H1 (cell line): ENCODE results near the gene ERP29. TPM values are rescaled to one million over a fixed set of nuclear protein-coding genes. Genes with fewer than 3 reads are reported as not detected.

Experiments
- CTCF ChIA-PET: fragments of 300-600 bp; sonication (Branson Sonifier 250); formaldehyde crosslinking; loops from one replicate; lab custom pipeline; 2021; ENCODE audit not compliant: partially characterized antibody; lab: Charles Lee
- POLR2A ChIA-PET: fragments of 300-600 bp; sonication (Branson Sonifier 250); formaldehyde crosslinking; loops from one replicate; lab custom pipeline; 2021; ENCODE audit warnings: inconsistent platforms; ENCODE audit not compliant: partially characterized antibody; lab: Charles Lee
- DNase-seq, 2 experiments: peaks; one replicate each; pipeline versions ENCODE4 v3.0.0 to v3.0.0-alpha.2; 2010 to 2022; ENCODE audit warnings: low spot score in 2 of 2, low read depth in 1 of 2, mixed read lengths in 1 of 2
- FAIRE-seq: peaks from 2 replicates; lab custom pipeline; 2011; peaks lifted over from hg19 to GRCh38; lab: Jason Lieb, UNC
- H2AFZ ChIP-seq: 2 replicates; pipeline ENCODE4 v1.8.1; 2012; ENCODE audit warnings: low read length, inconsistent platforms
- H2AK5ac ChIP-seq: 2 replicates; pipeline ENCODE4 v1.6.1; 2013; ENCODE audit warnings: low read depth, low read length
- H2BK120ac ChIP-seq: replicated peaks from 2 replicates; pipeline ENCODE3; 2013; ENCODE audit warnings: low read depth, low read length, inconsistent platforms
- H2BK12ac ChIP-seq: 2 replicates; pipeline ENCODE4 v1.6.1; 2013; ENCODE audit warnings: low read depth, low read length
- H2BK15ac ChIP-seq: 2 replicates; pipeline ENCODE4 v1.6.1; 2013; ENCODE audit warnings: low read length
- H2BK20ac ChIP-seq: 2 replicates; pipeline ENCODE4 v1.6.1; 2013; ENCODE audit warnings: low read length
- H2BK5ac ChIP-seq: 2 replicates; pipeline ENCODE4 v1.6.1; 2013; ENCODE audit warnings: low read depth, low read length
- H3K14ac ChIP-seq: 2 replicates; pipeline ENCODE4 v1.6.1; 2013; ENCODE audit warnings: inconsistent platforms; ENCODE audit not compliant: insufficient read length
- H3K18ac ChIP-seq: 2 replicates; pipeline ENCODE4 v1.6.1; 2013; ENCODE audit warnings: low read length; ENCODE audit errors: extremely low read depth
- H3K23ac ChIP-seq: 2 replicates; pipeline ENCODE4 v1.6.1; 2013; ENCODE audit warnings: inconsistent platforms; ENCODE audit not compliant: insufficient read length
- H3K23me2 ChIP-seq: 2 replicates; pipeline ENCODE4 v1.6.1; 2013; ENCODE audit warnings: low read depth, low read length
- H3K27ac ChIP-seq: 2 replicates; pipeline ENCODE4 v1.6.1; 2011; ENCODE audit warnings: low read depth, low read length, inconsistent platforms
- H3K27me3 ChIP-seq, 4 experiments: replicated peaks in 1 of 4; 1 replicate in 1 of 4; 2 replicates in 3 of 4; pipeline versions ENCODE4 v1.6.1 to v1.8.1; 2011 to 2013; ENCODE audit warnings: low read length in 3 of 4, mild to moderate bottlenecking in 3 of 4, inconsistent platforms in 2 of 4, mixed read lengths in 2 of 4, moderate library complexity in 1 of 4; ENCODE audit not compliant: control insufficient read depth in 3 of 4, insufficient read depth in 3 of 4; ENCODE audit errors: extremely low read depth in 1 of 4
- H3K36me3 ChIP-seq, 4 experiments: 2 replicates each; pipeline versions ENCODE4 v1.6.1 to v1.8.1; 2011 to 2013; ENCODE audit warnings: mild to moderate bottlenecking in 4 of 4, low read length in 3 of 4, moderate library complexity in 2 of 4, control low read depth in 1 of 4, inconsistent platforms in 1 of 4; ENCODE audit not compliant: insufficient read depth in 4 of 4, control insufficient read depth in 2 of 4
- H3K4ac ChIP-seq: replicated peaks from 2 replicates; pipeline ENCODE3; 2013; ENCODE audit warnings: low read length, low read depth, mixed read lengths, inconsistent platforms; ENCODE audit not compliant: insufficient read length
- H3K4me1 ChIP-seq, 4 experiments: replicated peaks in 1 of 4; 1 replicate in 1 of 4; 2 replicates in 3 of 4; pipeline versions ENCODE4 v1.6.1 to v1.8.1; 2011 to 2013; ENCODE audit warnings: low read length in 3 of 4, inconsistent platforms in 2 of 4, mixed read lengths in 1 of 4; ENCODE audit not compliant: insufficient read depth in 4 of 4, control insufficient read depth in 3 of 4
- H3K4me2 ChIP-seq, 2 experiments: 2 replicates each; pipeline versions ENCODE4 v1.6.1 to v1.8.1; 2011 to 2013; ENCODE audit warnings: low read depth in 2 of 2, low read length in 2 of 2, control low read depth in 1 of 2, inconsistent platforms in 1 of 2, mild to moderate bottlenecking in 1 of 2; ENCODE audit not compliant: insufficient read depth in 1 of 2
- H3K4me3 ChIP-seq, 4 experiments: fragments of 200-600, 300-600 bp in 1 of 4; sonication (generic), shearing (Covaris generic), sonication (Bioruptor Twin) in 1 of 4; 2 replicates each; pipeline versions ENCODE4 v1.5.1 to v1.8.1; 2011 to 2016; ENCODE audit warnings: low read length in 4 of 4, low read depth in 3 of 4, control low read depth in 2 of 4, inconsistent platforms in 2 of 4, mild to moderate bottlenecking in 2 of 4, mixed read lengths in 1 of 4, moderate library complexity in 1 of 4; ENCODE audit not compliant: insufficient read depth in 2 of 4; ENCODE audit errors: extremely low read depth in 1 of 4
- H3K56ac ChIP-seq: replicated peaks from 2 replicates; pipeline ENCODE3; 2013; ENCODE audit warnings: low read depth, mild to moderate bottlenecking, mixed read lengths, low read length, inconsistent platforms; ENCODE audit not compliant: insufficient read length
- H3K79me1 ChIP-seq: 2 replicates; pipeline ENCODE4 v1.6.1; 2013; ENCODE audit warnings: low read depth, low read length, control low read depth
- H3K79me2 ChIP-seq, 2 experiments: 2 replicates each; pipeline versions ENCODE4 v1.6.1 to v1.8.1; 2012 to 2013; ENCODE audit warnings: low read length in 2 of 2, mild to moderate bottlenecking in 2 of 2, inconsistent platforms in 1 of 2; ENCODE audit not compliant: insufficient read depth in 2 of 2, control insufficient read depth in 1 of 2
- H3K9ac ChIP-seq, 4 experiments: replicated peaks in 1 of 4; 1 replicate in 1 of 4; 2 replicates in 3 of 4; pipeline versions ENCODE4 v1.6.1 to v1.8.1; 2011 to 2013; ENCODE audit warnings: low read depth in 3 of 4, low read length in 3 of 4, control low read depth in 2 of 4, mild to moderate bottlenecking in 2 of 4, moderate library complexity in 2 of 4, inconsistent platforms in 1 of 4; ENCODE audit errors: extremely low read depth in 1 of 4
- H3K9me3 ChIP-seq, 2 experiments: 2 replicates each; pipeline versions ENCODE4 v1.6.1 to v1.8.1; 2012 to 2013; ENCODE audit warnings: mild to moderate bottlenecking in 2 of 2, moderate library complexity in 2 of 2, control low read depth in 1 of 2, inconsistent platforms in 1 of 2, low read depth in 1 of 2, low read length in 1 of 2, mixed read lengths in 1 of 2; ENCODE audit not compliant: insufficient read depth in 2 of 2
- H4K20me1 ChIP-seq, 2 experiments: replicated peaks in 1 of 2; 2 replicates each; pipeline versions ENCODE3 to v1.8.1; 2011 to 2013; ENCODE audit warnings: inconsistent platforms in 2 of 2, low read length in 2 of 2, mild to moderate bottlenecking in 1 of 2; ENCODE audit not compliant: insufficient read depth in 2 of 2, control insufficient read depth in 1 of 2
- H4K5ac ChIP-seq: 2 replicates; pipeline ENCODE4 v1.6.1; 2013; ENCODE audit warnings: low read length, low read depth, mixed read lengths, inconsistent platforms; ENCODE audit not compliant: insufficient read length
- H4K8ac ChIP-seq: 2 replicates; pipeline ENCODE4 v1.8.0; 2013; ENCODE audit warnings: mild to moderate bottlenecking, moderate library complexity, low read length, inconsistent platforms; ENCODE audit not compliant: insufficient read depth; ENCODE audit errors: extremely low read depth
- H4K91ac ChIP-seq: replicated peaks from 2 replicates; pipeline ENCODE3; 2013; ENCODE audit warnings: low read length, mixed read lengths, inconsistent platforms; ENCODE audit not compliant: insufficient read length
- FOSL1 ChIP-seq: IDR thresholded peaks from 2 replicates; pipeline ENCODE4 v1.6.1; 2011; ENCODE audit warnings: mild to moderate bottlenecking, low read depth, low read length, moderate library complexity; ENCODE audit not compliant: insufficient read depth
- POU5F1 ChIP-seq: IDR thresholded peaks from 2 replicates; pipeline ENCODE4 v1.6.1; 2011; ENCODE audit warnings: low read depth, mild to moderate bottlenecking, low read length, moderate library complexity
- RNF2 ChIP-seq: fragments of 200-900, 300-1000 bp; sonication (generic); IDR thresholded peaks from 2 replicates; pipeline ENCODE4 v1.7.1; 2016; ENCODE audit warnings: borderline replicate concordance, low read depth, mild to moderate bottlenecking, antibody characterized with exemption, low read length; ENCODE audit not compliant: poor library complexity, severe bottlenecking; ENCODE audit errors: missing control alignments
- WGBS, 2 experiments: shearing (Covaris generic) in 1 of 2; methylation state at CpG; one replicate each; pipeline versions ENCODE4 v1.1.6 to v1.1.7; 2013 to 2015; ENCODE audit warnings: low lambda C conversion rate in 2 of 2, mixed read lengths in 2 of 2, inconsistent platforms in 1 of 2, low coverage in 1 of 2, missing lambda C conversion rate in 1 of 2; ENCODE audit not compliant: insufficient replicate concordance in 2 of 2, insufficient coverage in 1 of 2, insufficient read length in 1 of 2; ENCODE audit errors: extremely low coverage in 1 of 2, missing lambda C conversion rate in 1 of 2; 5-methylcytosine and 5-hydroxymethylcytosine counted together
- polyA plus RNA-seq, 7 experiments: library from polyadenylated mRNA; depleted of rRNA in 3 of 7; stranded (reverse) in 5 of 7; unstranded in 2 of 7; fragments of >200 nt in 5 of 7; fragments of 200-250 nt in 2 of 7; gene quantifications; 1 replicate in 5 of 7; 2 replicates in 1 of 7; 4 replicates in 1 of 7; pipeline versions ENCODE4 v1.2.1 to v1.2.3, GENCODE V29; 2011 to 2013; ENCODE audit warnings: missing spikeins in 2 of 7, mixed read lengths in 2 of 7
- total RNA-seq: library from RNA; stranded (reverse); fragmentation: NEBNext Ultra II Directional; extraction: Animal tissue kit (Norgen Biotek cat#: 25700); gene quantifications from 2 replicates; pipeline ENCODE4 v1.2.1, GENCODE V29; 2021

Gene ERP29
- total and polyA plus RNA-seq, 2 of the 8 experiments (the other 6 are each of a cell fraction or from before 2014, with no cell fraction given) = 88.7 to 171 TPM

DNA sequence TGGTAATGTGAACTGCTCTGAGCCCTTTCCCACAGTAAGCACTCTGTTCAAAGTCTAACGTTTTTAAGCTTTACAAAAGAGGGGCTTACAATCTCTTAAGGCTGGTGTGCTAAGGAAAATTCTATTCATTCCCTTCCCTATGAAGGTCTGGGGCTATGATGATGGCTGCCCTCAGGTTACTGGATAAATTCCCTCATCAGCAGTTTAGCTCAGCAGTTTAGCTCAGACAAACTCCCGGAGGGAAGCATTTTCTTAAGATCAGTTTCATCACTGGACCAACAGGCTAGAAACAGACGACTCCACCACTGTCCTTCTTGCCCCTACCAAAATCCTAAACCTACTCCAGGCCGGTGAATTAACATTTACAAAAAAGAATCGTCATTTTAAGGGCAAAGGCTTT, 19.1 kb downstream of the ERP29 start:
- H4K5ac ChIP-seq = no peak overlapping the region
- POLR2A ChIA-PET = interaction anchor here (1.1 to 2.0 kb wide), 4 partner anchors 12 to 27 kb away, joined by 3 to 8 read pairs (median 5); partner anchors contain the start of genes ERP29 and TMEM116
- H2BK20ac ChIP-seq = no peak overlapping the region
- H3K4me1 ChIP-seq = peaks cover 0 to 2% (median 0%) of the 10 kb centered on the region in 4 experiments; a peak in 1 of 7 replicates
- no peak overlapping the region for H3K4me2 ChIP-seq
- H4K8ac ChIP-seq = no peak overlapping the region
- H3K56ac ChIP-seq = no peak overlapping the region
- no peak overlapping the region for H3K18ac ChIP-seq
- H2BK5ac ChIP-seq = no peak overlapping the region
- FAIRE-seq (no peak), DNase-seq (no peak)
- no peak overlapping the region for H3K23ac ChIP-seq
- CTCF ChIA-PET = interaction anchor here (0.7 to 1.2 kb wide), 3 partner anchors 11 to 378 kb away, joined by 3 to 5 read pairs (median 3); no protein-coding TSS in a partner anchor
- H3K9me3 ChIP-seq = no peaks in the 10 kb centered on the region
- H2BK120ac ChIP-seq = no peak overlapping the region
- no peak overlapping the region for H3K4ac ChIP-seq
- H3K23me2 ChIP-seq = no peaks in the 10 kb centered on the region
- no peak overlapping the region for H2AFZ ChIP-seq
- H2AK5ac ChIP-seq = no peak overlapping the region
- no peaks in the 10 kb centered on the region; the same call in 1 of the 2 replicates for H3K79me1 ChIP-seq
- H3K14ac ChIP-seq = no peak overlapping the region
- peaks cover 9 to 73% (median 41%) of the 10 kb centered on the region in 4 experiments for H3K36me3 ChIP-seq
- H3K27me3 ChIP-seq = no peaks in the 10 kb centered on the region
- H3K27ac ChIP-seq = no peak overlapping the region
- H4K20me1 ChIP-seq = peaks cover 0 to 6% of the 10 kb centered on the region in 2 experiments
- H3K4me3 ChIP-seq = no peak overlapping the region
- H2BK12ac ChIP-seq = no peak overlapping the region
- H3K79me2 ChIP-seq = no peaks in the 10 kb centered on the region
- no peak overlapping the region for H2BK15ac ChIP-seq
- no peak overlapping the region for H3K9ac ChIP-seq
- WGBS, 2 experiments = 88% methylated on average over 5 of the region's 5 CpGs; no CpG with 5 or more reads in 1 of the 2 experiments
- no peak for TF ChIP-seq POU5F1
- no peak for TF ChIP-seq RNF2
- no peak for TF ChIP-seq FOSL1
- H4K91ac ChIP-seq = no peak overlapping the region
